MM.1S (cell line): ENCODE data around the gene LDAF1.

ENCODE experiments used
- DNase-seq: peaks from one replicate; pipeline ENCODE4 v3.0.0-alpha.2; 2015
- H2AFZ ChIP-seq: fragments of 300-600 bp; sonication (generic); 2 replicates; pipeline ENCODE4 v1.6.0; 2016; ENCODE audit warnings: antibody characterized with exemption, low read length
- H3F3A ChIP-seq: fragments of 300-600 bp; sonication (generic); 2 replicates; pipeline ENCODE4 v1.6.1; 2016; ENCODE audit warnings: mild to moderate bottlenecking, antibody characterized with exemption, low read length, moderate library complexity, mixed read lengths; ENCODE audit not compliant: insufficient read depth
- H3K27ac ChIP-seq: fragments of 300-600 bp; sonication (generic); 2 replicates; pipeline ENCODE4 v1.5.1; 2016; ENCODE audit warnings: mild to moderate bottlenecking, low read length
- H3K27me3 ChIP-seq: fragments of 300-600 bp; sonication (generic); replicated peaks from 2 replicates; pipeline ENCODE4 v1.6.0; 2016; ENCODE audit warnings: low read length; ENCODE audit not compliant: insufficient read depth
- H3K36me3 ChIP-seq: fragments of 300-600 bp; sonication (generic); replicated peaks from 2 replicates; pipeline ENCODE4 v1.6.1; 2016; ENCODE audit warnings: mild to moderate bottlenecking, low read length, mixed read lengths; ENCODE audit not compliant: insufficient read depth
- H3K4me1 ChIP-seq: fragments of 300-600 bp; sonication (generic); 2 replicates; pipeline ENCODE4 v1.6.1; 2016; ENCODE audit warnings: low read length, mixed read lengths
- H3K4me2 ChIP-seq: fragments of 300-600 bp; sonication (generic); 2 replicates; pipeline ENCODE4 v1.6.0; 2016; ENCODE audit warnings: low read depth, low read length
- H3K4me3 ChIP-seq: fragments of 300-600 bp; sonication (generic); 2 replicates; pipeline ENCODE4 v1.5.1; 2016; ENCODE audit warnings: low read length, mixed read lengths
- H3K79me2 ChIP-seq: fragments of 300-600 bp; sonication (generic); 2 replicates; pipeline ENCODE4 v1.6.1; 2016; ENCODE audit warnings: mixed run types, low read length, mixed read lengths
- H3K9ac ChIP-seq: fragments of 300-600 bp; sonication (generic); 2 replicates; pipeline ENCODE4 v1.6.1; 2016; ENCODE audit warnings: low read length, mixed read lengths
- H3K9me2 ChIP-seq: fragments of 300-600 bp; sonication (generic); replicated peaks from 2 replicates; pipeline ENCODE4 v1.6.1; 2016; ENCODE audit warnings: mild to moderate bottlenecking, low read length, mixed read lengths; ENCODE audit not compliant: insufficient read depth
- H3K9me3 ChIP-seq: fragments of 300-600 bp; sonication (generic); replicated peaks from 2 replicates; pipeline ENCODE4 v1.6.1; 2016; ENCODE audit warnings: mild to moderate bottlenecking, low read length, mixed read lengths; ENCODE audit not compliant: insufficient read depth
- H4K20me1 ChIP-seq: fragments of 300-600 bp; sonication (generic); 2 replicates; pipeline ENCODE4 v1.6.1; 2016; ENCODE audit warnings: mild to moderate bottlenecking, low read length, moderate library complexity, mixed read lengths; ENCODE audit not compliant: insufficient read depth
- CTCF ChIP-seq: fragments of 300-600 bp; sonication (generic); IDR thresholded peaks from 2 replicates; pipeline ENCODE4 v1.5.1; 2016; ENCODE audit warnings: antibody characterized with exemption, low read length, mixed read lengths
- EZH2 ChIP-seq: fragments of 300-600 bp; sonication (generic); optimal IDR thresholded peaks from 2 replicates; pipeline ENCODE3; 2017; ENCODE audit warnings: low read depth, mild to moderate bottlenecking, antibody characterized with exemption, low read length, mixed read lengths
- EZH2phosphoT487 ChIP-seq: fragments of 300-600 bp; sonication (generic); IDR thresholded peaks from 2 replicates; pipeline ENCODE4 v1.6.1; 2018; ENCODE audit warnings: antibody characterized with exemption, low read length

Gene LDAF1

GRCh38 chr16:21164521-21165168 is 6.2 kb downstream of the LDAF1 start:
- H3K9me2 ChIP-seq, result no peaks in the 10 kb centered on the region
- no peak for TF ChIP-seq EZH2
- TF ChIP-seq CTCF, result no peak
- TF ChIP-seq EZH2phosphoT487, result no peak
- H3K9me3 ChIP-seq, result no peaks in the 10 kb centered on the region
- H3F3A ChIP-seq, result no peaks in the 10 kb centered on the region
- H3K27ac ChIP-seq, result no peak overlapping the region
- H3K4me2 ChIP-seq, result no peak overlapping the region
- no peaks in the 10 kb centered on the region for H3K36me3 ChIP-seq
- no peaks in the 10 kb centered on the region for H3K4me1 ChIP-seq
- H3K4me3 ChIP-seq, result no peak overlapping the region
- no peaks in the 10 kb centered on the region for H3K27me3 ChIP-seq
- no peaks in the 10 kb centered on the region for H4K20me1 ChIP-seq
- no peak overlapping the region for H2AFZ ChIP-seq
- no peak for DNase-seq
- no peaks in the 10 kb centered on the region for H3K79me2 ChIP-seq
- H3K9ac ChIP-seq, result no peak overlapping the region

- H2AFZ ChIP-seq, result no peak overlapping the region
- no peaks in the 10 kb centered on the region for H3K27me3 ChIP-seq
- no peak overlapping the region for H3K27ac ChIP-seq
- no peaks in the 10 kb centered on the region for H3F3A ChIP-seq
- no peaks in the 10 kb centered on the region for H3K36me3 ChIP-seq
- H3K9me2 ChIP-seq, result no peaks in the 10 kb centered on the region
- no peak for TF ChIP-seq EZH2
- no peak for TF ChIP-seq CTCF
- TF ChIP-seq EZH2phosphoT487, result no peak
- H3K4me2 ChIP-seq, result no peak overlapping the region
- no peaks in the 10 kb centered on the region for H3K4me1 ChIP-seq
- no peaks in the 10 kb centered on the region for H3K79me2 ChIP-seq
- H3K9me3 ChIP-seq, result no peaks in the 10 kb centered on the region
- H3K4me3 ChIP-seq, result no peak overlapping the region
- H4K20me1 ChIP-seq, result no peaks in the 10 kb centered on the region
- no peak overlapping the region for H3K9ac ChIP-seq
- no peak for DNase-seq
Observed at GRCh38 chr16:21166561-21166961, 8.1 kb downstream of the LDAF1 start.

GRCh38 chr16:21167360-21167759 is 8.9 kb downstream of the LDAF1 start:
- H3K4me2 ChIP-seq, result no peak overlapping the region
- TF ChIP-seq EZH2phosphoT487 (no peak), CTCF (no peak), EZH2 (no peak)

More at GRCh38 chr16:21167360-21167759, 8.9 kb downstream of the LDAF1 start:
- Histone ChIP-seq H3K9ac (no peak overlapping the region), H2AFZ (no peak overlapping the region), H3K79me2 (no peaks in the 10 kb centered on the region), H3K9me2 (no peaks in the 10 kb centered on the region), H3K4me3 (no peak overlapping the region), H3K27me3 (no peaks in the 10 kb centered on the region), H4K20me1 (no peaks in the 10 kb centered on the region), H3K4me1 (no peaks in the 10 kb centered on the region), H3K36me3 (no peaks in the 10 kb centered on the region), H3K9me3 (no peaks in the 10 kb centered on the region), H3K27ac (no peak overlapping the region), H3F3A (no peaks in the 10 kb centered on the region)
- DNase-seq, result no peak
